Forelimb muscle (tissue), 1 donor: Measurements from ENCODE around the gene PHRF1. TPM values are rescaled to one million over a fixed set of nuclear protein-coding genes. Genes with fewer than 3 reads are reported as not detected.
"Not testable (repeated sequence)": the region's sequence is repeated elsewhere in the genome, so short reads cannot be mapped to it uniquely, and the experiment has no call there.

Experiments
- DNase-seq: peaks from one replicate; pipeline ENCODE4 v3.0.0-alpha.2; 2013; ENCODE audit warnings: low read depth
- polyA plus RNA-seq: library from polyadenylated mRNA; unstranded; fragments of 120-200 nt; gene quantifications from one replicate; pipeline ENCODE4 v1.2.1, GENCODE V29; 2013; ENCODE audit not compliant: insufficient read length

The PHRF1 gene
- polyA plus RNA-seq, 1 donor = 18.4 TPM

DNA sequence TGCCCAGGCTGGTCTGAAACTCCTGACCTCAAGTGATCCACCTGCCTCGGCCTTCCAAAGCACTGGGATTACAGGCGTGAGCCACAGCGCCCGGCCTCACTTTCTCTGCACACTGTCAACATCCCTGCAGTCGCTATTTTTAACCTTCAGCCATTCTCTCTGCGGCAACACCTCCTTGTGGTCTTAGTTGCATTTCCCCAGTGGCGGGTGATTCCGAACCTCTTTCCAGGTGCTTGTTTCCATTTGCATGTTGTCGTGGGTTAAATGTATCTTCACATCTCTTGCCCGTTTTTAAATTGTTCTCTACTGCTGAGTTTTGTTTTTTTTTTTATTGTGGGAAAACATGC lies 52.9 kb downstream of the PHRF1 start:
- DNase-seq = no peak

DNA sequence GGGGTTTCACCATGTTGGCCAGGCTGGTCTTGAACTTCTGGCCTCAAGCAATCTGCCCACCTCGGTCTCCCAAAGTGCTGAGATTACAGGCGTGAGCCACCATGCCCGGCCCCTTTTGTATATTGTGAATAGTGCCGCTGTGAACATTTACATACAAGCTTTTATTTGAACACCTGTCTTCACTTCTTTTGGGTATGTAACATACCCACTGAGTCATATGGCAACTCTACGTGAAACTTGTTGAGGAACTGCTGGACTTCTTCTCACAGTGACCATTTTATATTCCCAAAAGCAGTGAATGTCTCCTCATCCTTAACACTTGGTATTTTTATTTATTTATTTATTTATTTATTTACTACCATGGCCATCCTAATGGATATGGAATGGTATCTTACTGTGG lies 54.6 kb downstream of the PHRF1 start:
- no peak for DNase-seq

DNA sequence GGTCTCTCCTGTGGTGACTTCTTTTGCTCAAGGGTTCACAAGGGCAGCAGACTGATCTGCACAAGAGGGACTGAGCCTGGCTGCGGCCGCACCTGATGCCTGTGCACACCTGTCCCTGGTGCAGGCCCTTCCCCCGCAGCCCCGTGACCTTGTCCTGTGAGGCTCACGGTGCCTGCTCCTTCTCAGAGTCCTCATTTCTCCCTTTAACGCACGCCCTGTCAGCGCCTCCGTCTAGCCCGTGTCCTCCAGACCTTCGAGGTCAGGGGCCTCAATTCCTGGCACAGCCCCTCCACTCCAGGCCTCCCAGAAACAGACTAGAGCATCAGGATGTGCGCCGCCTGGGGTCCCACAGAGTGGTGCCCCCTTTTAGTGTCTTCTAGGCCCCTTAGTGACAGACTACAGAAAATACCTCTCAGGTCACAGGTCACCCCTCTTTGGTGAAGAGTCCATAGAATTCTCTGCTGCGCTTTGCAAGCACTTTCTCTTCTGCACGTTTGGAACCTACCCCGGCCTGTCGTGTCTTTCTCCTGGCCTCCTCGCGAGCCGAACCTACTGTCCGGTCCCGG lies 59.8 kb downstream of the PHRF1 start:
- DNase-seq = no peak

DNA sequence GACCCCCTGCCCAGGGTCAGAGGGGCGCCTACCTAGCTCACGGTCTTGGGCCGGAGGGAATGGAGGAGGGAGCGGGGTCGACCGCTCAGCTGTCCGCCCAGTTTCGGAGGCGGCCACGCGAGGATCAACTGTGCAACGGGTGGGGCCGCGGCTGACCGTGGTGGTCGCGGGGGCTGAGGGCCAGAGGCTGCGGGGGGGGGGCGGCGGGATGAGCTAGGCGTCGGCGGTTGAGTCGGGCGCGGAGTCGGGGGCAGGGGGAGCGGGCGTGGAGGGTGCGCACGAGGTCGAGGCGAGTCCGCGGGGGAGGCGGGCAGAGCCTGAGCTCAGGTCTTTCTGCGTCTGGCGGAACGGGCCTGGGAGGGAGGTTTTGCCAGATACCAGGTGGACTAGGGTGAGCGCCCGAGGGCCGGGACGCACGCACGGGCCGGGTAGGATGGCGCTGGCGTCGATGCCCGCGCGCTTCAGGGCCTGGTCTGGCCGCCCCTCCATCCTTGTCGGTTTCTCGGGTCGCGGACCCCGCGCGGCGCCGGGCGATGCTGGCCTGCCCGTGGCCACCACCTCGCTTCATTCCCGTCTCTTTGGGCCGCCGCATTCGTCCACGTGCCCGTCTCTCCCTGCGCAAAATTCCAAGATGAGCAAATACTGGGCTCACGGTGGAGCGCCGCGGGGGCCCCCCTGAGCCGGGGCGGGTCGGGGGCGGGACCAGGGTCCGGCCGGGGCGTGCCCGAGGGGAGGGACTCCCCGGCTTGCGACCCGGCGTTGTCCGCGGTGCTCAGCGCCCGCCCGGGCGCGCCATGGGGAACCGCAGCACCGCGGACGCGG lies 60.5 kb downstream of the PHRF1 start, which contains the start of gene DRD4:
Gene DRD4 (plus strand): TSS at position 759 of the 822 bp plus-strand sequence. CDS start 36 bp downstream, at position 795.
- no peak for DNase-seq

DNA sequence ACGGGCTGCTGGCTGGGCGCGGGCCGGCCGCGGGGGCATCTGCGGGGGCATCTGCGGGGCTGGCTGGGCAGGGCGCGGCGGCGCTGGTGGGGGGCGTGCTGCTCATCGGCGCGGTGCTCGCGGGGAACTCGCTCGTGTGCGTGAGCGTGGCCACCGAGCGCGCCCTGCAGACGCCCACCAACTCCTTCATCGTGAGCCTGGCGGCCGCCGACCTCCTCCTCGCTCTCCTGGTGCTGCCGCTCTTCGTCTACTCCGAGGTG lies 61.0 kb downstream of the PHRF1 start:
- DNase-seq = no peak

DNA sequence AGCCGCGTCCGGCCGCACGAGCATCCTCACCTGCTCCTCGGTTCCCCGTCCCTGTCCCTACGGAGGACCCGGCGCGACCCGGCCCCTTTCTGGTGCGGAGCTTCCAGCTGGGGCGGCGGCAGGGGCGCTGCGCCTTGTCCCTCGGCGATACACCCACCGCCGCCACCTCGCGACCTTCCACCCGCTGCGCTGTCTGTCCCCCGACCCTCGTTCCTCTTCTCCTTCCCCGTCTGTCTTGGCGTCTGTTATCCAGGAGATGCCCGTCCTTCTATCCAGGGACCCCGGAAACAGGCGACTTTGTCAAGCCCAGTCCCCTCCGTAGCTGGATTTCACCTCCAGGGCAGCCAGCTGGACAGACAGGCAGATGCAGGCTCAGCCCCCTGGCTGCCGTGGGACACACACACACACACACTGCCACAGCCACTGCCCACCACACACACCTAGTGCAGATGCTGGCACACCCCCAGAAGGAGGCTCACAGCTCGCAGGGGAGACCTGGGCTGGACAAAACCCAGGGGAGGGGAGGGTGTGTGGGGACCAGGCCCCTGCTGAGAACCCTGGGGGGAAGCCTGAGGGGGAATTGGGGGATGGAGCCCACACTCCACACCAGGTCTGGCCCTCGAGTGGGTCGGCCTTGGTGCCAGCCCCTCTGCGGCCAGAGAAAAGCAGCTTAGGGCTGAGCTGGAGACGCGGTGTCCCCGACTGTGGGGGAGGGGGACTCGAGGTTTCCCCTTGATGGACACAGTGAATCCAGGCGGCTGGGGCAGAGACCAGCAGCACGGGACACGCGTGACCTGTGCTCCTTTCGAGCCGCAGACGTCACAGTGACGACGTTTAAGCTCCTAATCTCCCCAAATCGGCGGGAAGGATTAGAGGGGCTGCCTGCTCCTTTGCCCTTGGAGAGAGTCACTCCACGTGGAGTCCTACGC lies 61.6 kb downstream of the PHRF1 start:
- no peak for DNase-seq

DNA sequence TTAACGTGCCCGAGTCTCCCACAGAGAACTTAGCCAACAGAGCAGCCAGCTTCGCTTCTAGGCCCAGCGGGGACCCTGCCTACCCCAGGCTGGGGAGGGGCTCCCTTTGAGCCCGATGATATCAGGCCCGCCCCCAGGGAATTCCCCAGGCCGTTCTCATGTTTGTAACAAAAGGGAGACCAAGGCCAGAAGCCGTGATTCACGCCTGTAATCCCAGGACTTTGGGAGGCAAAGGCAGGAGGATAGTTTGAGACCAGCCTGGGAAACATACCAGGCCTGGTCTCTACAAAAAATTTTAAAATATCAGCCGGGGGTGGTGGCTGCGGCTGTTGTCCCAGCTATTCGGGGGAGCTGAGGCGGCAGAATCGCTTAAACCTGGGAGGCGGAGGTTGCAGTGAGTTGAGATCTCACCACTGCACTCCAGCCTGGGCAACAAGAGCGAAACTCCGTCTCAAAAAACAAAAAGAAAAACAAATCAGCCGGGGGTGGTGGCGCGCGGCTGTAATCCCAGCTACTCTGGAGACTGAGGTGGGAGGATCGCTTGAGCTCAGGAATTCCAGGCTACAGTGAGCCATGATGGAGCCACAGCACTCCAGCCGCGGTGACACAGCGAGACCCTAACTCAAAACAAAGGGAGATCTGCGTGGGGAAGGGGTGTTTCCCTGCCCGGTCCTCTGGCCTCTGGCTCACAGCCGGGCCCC lies 62.5 kb downstream of the PHRF1 start:
- no peak for DNase-seq

DNA sequence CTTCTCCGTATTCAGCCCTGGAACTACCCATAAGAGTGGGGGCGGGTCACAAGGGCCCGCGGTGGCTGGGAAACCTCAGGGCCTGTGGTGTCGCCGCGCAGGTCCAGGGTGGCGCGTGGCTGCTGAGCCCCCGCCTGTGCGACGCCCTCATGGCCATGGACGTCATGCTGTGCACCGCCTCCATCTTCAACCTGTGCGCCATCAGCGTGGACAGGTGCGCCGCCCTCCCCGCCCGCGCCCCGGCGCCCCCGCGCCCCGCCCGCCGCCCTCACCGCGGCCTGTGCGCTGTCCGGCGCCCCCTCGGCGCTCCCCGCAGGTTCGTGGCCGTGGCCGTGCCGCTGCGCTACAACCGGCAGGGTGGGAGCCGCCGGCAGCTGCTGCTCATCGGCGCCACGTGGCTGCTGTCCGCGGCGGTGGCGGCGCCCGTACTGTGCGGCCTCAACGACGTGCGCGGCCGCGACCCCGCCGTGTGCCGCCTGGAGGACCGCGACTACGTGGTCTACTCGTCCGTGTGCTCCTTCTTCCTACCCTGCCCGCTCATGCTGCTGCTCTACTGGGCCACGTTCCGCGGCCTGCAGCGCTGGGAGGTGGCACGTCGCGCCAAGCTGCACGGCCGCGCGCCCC lies 63.2 kb downstream of the PHRF1 start:
- no peak for DNase-seq

DNA sequence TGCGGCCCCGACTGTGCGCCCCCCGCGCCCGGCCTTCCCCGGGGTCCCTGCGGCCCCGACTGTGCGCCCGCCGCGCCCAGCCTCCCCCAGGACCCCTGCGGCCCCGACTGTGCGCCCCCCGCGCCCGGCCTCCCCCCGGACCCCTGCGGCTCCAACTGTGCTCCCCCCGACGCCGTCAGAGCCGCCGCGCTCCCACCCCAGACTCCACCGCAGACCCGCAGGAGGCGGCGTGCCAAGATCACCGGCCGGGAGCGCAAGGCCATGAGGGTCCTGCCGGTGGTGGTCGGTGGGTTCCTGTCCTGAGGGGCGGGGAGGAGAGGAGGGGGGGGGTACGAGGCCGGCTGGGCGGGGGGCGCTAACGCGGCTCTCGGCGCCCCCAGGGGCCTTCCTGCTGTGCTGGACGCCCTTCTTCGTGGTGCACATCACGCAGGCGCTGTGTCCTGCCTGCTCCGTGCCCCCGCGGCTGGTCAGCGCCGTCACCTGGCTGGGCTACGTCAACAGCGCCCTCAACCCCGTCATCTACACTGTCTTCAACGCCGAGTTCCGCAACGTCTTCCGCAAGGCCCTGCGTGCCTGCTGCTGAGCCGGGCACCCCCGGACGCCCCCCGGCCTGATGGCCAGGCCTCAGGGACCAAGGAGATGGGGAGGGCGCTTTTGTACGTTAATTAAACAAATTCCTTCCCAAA lies 63.9 kb downstream of the PHRF1 start:
- no peak for DNase-seq

DNA sequence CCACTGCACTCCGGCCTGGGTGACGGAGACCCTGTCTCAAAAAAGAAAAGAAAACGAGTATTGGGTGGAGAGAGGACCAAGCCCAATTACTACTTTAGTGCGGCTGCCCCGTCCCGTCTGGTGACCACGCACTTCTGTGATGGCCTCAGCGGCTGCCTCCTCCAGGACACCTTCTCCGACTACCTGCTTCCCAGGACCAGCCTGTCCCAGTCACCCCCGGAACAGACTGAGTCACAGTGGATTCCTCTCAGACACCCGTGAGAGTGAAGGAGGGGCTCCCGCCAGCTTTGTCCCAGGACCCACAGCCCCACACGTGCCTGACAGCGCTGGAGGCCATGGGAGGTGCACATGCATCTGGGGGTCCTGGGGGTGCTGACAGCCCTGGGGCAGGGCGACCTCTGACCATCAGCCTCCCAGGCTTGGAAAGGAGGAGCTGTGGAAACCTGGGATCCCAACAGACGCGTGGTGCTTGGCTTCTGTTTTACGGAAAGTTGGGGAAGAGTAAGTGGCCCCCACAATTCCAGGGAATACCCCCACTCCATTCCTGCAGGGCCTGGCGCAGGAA lies 65.6 kb downstream of the PHRF1 start:
- no peak for DNase-seq

DNA sequence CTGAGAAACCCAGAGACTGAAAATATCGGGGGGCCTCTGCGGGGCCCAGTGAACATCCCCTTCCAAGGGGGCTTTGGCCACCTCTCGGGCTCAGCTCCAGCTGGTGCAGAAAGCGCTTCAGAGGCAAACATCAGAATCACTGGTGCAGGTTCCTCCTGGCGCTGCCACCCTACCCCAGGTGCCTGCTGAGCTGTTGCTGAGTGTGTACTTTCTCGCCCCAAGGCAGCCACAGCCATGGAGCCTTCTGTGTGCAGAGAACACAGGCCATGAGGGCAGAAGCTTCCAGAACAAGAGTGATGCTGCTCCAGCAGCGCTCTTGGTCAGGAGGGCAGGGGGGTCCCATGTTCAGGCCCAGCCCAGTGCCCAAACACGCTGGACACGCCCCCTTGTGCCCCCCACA lies 67.1 kb downstream of the PHRF1 start:
- DNase-seq = no peak

DNA sequence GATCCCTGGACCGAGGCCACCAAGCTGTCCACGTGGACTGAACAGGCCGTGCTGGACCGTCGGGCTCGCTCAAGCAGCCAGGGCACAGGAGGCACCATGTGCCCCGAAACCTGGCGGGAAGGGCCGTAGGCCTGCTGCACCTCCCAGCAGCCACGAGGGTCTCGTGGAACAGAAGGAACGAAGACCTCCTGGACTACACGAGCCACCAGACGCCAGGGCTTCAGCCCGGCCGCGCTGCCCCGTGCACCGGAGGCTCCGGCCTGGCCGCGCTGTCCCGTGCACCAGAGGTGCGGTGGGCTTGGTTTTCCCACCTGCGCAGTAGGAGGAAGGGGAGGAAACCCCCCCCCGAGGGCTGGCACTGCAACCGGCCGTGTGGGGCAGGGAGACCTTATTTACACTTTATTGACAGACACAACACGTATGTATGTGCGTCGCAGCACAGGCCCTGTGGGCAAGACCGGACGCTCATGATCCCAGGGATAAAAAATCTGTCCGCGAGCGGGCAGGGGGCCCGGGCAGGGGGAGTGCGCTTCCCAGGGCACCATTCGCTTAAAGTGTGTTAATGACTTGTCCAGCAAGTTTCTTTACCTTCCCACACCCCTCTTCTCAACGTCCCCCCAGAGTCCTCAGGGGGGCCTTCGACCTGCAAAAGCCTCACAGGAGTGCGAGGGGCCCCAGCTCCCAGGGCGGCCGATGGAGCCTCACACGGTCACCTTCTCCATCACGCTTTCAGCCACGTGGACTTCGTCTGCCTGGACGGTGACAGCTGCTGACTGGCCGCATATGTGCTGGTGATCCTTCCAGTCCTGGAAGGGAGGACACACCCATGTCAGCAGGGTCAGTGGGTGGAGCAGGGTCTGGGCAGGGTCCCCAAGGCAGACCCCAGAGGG lies 67.8 kb downstream of the PHRF1 start:
- no peak for DNase-seq

DNA sequence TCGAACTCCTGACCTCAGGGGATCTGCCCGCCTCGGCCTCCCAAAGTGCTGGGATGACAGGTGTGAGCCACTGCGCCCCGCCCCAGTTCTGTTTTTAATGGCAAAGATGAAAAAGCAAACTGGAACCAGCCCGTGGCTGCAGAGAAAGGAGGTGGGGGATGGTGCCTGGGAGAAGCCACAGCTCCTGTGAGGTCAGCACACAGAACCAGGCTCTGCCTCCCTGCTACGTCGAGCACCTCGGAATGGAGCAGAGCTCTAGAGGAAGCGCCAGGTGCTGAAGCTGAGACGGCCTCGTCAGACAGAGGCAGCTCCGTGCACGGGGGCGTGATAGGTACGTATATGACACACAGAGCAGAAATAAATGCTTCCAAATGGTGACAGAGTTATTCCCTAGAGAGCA lies 69.3 kb downstream of the PHRF1 start:
- DNase-seq = no peak

DNA sequence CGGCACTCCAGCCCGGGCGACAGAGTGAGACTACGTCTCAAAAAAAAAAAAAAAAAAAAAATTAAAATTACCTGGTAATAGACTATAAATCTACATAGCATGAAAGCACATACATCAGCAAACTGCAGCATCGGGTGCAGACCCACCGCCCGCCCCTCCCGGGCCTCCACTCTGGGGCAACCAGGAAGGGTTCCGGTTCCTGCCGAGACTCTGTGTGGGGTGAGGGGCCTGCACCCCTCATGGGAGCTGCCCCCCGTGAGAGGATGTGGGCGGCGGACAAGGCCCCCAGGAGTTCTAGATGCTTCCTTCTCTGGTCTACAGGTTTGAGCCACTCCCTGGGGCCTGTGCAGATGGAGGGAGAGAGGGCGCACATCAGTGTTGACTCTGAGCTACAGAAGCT lies 69.9 kb downstream of the PHRF1 start:
- no peak for DNase-seq

DNA sequence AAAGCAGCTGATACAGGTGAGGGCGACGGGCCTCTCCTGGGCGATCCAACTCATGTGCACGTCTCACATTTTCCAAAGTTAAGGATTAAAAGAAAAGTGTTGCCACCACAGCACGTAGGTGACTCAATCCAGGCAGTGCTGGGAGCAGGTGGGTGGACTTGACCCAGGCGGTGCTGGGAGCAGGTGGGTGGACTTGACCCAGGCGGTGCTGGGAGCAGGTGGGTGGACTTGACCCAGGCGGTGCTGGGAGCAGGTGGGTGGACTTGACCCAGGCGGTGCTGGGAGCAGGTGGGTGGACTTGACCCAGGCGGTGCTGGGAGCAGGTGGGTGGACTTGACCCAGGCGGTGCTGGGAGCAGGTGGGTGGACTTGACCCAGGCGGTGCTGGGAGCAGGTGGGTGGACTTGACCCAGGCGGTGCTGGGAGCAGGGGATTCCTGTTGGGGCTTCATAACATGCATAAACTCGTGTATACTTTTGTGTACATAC lies 71.4 kb downstream of the PHRF1 start:
- DNase-seq = not testable (repeated sequence)

DNA sequence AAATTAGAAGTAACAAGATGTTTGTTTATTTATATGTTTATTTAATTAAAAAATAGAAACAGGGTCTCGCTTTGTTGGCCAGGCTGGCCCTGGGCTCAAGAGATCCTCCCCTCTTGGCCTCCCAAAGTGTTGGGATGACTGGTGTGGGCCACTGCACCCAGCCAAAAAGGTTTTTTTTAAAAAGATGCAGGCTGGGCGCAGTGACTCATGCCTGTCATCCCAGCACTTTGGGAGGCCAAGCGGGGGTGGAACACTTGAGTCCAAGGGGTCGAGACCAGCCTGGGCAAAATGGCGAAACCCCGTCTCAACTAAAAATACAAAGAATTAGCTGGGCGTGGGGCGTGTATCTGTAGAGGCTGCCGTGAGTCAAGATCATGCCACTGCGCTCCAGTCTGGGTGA lies 74.2 kb downstream of the PHRF1 start:
- no peak for DNase-seq

DNA sequence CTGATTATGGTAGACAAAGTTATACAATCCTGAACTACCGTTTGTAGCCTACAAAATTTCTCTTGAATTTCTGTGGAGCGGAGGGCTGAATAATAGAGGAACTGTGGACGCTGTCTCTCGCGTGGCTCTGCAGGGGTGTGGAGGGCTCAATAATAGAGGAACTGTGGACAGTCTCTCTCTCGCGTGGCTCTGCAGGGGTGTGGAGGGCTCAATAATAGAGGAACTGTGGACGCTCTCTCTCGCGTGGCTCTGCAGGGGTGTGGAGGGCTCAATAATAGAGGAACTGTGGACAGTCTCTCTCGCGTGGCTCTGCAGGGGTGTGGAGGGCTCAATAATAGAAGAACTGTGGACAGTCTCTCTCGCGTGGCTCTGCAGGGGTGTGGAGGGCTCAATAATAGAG lies 76.9 kb downstream of the PHRF1 start:
- DNase-seq = not testable (repeated sequence)

DNA sequence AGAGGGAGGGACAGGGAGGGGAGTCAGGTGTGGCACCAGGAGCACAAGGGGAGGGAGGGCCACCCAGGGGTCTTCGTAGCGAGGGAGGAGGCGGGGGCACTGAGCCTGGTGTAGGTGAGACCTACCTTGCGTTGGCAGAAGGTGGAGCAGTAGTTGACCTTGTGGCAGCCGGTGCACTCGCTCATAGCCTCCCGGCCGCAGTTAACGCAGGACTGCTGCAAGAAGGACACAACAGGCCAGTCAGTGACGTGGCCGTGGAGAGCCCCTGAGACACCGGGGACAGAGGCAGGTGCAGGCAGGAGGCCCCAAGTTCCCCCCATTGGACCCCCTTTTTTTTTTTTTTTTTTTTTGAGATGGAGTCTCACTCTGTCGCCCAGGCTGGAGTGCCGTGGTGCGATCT lies 77.6 kb downstream of the PHRF1 start:
- DNase-seq = no peak

DNA sequence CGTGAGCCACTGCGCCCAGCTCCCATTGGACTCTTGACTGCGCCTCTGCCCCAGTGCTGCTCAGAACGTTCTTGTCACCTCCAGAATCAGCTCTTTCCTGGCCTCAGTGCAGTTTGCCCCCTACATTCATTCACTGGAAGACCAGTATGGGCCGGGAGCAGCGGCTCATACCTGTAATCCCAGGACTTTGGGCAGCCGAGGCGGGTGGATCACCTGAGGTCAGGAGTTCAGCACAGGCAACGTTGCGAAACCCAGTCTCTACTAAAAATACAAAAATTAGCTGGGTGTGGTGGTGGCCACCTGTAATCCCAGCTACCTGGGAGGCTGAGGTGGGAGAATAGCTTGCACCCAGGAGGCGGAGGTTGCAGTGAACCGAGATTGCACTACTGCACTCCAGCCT lies 78.2 kb downstream of the PHRF1 start:
- DNase-seq = not testable (repeated sequence)
